Kidney (tissue), 2 donors: Measurements from ENCODE around the gene THAP6. TPM values are rescaled to one million over a fixed set of nuclear protein-coding genes. Genes with fewer than 3 reads are reported as not detected.

Experiments
- polyA plus RNA-seq: library from polyadenylated mRNA; stranded (reverse); fragments of 350-450 nt; fragmentation: Illumina TruSeq; extraction: RNeasy Lipid Tissue Mini Kit (QIAGEN cat#74804); gene quantifications from one replicate; pipeline ENCODE4 v1.2.3, GENCODE V29; 2014; ENCODE audit warnings: low read depth, low replicate concordance; ENCODE audit not compliant: insufficient read depth
- total RNA-seq: library from RNA; stranded (reverse); fragmentation: NEBNext Ultra II Directional; extraction: Animal tissue kit (Norgen Biotek cat#: 25700); gene quantifications from one replicate; pipeline ENCODE4 v1.2.1, GENCODE V29; 2021
- donor health status: DM: yes; HTN: yes; CAD: no.

The THAP6 gene
- total and polyA plus RNA-seq, 2 donors from 2014 or later, result 6.4 to 22.1 TPM

Other genes with a start within 250 kb of the THAP6 start
- gene RCHY1, start 70 bp upstream of the THAP6 start, total RNA-seq, result 40.2 TPM
- 27.8 TPM for gene RCHY1, start 70 bp upstream of the THAP6 start, polyA plus RNA-seq
- not detected for gene ODAPH, start 41.6 kb downstream of the THAP6 start, total RNA-seq
- not detected for gene ODAPH, start 41.6 kb downstream of the THAP6 start, polyA plus RNA-seq
- 15.9 TPM for gene CDKL2, start 116.1 kb downstream of the THAP6 start, total RNA-seq
- gene CDKL2, start 116.1 kb downstream of the THAP6 start, polyA plus RNA-seq, result 3.2 TPM
- gene G3BP2, start 158.9 kb downstream of the THAP6 start, total RNA-seq, result 111 TPM
- gene G3BP2, start 158.9 kb downstream of the THAP6 start, polyA plus RNA-seq, result 31.4 TPM
- gene USO1, start 210.1 kb downstream of the THAP6 start, total RNA-seq, result 49.6 TPM
- gene USO1, start 210.1 kb downstream of the THAP6 start, polyA plus RNA-seq, result 23.2 TPM